Spinal cord (tissue), 10 donors: ENCODE measurements around the gene DOP1B. TPM values are rescaled to one million over a fixed set of nuclear protein-coding genes. Genes with fewer than 3 reads are reported as not detected.

ENCODE experiments used
- DNase-seq, 6 donors: peaks; one replicate each; pipeline versions ENCODE4 v3.0.0 to v3.0.0-alpha.2; 2013 to 2015; ENCODE audit warnings: low spot score in 6 of 6, low read depth in 4 of 6
- H3K27ac ChIP-seq: one replicate; pipeline ENCODE4 v1.5.1; 2013; ENCODE audit warnings: low read depth, low read length, control low read depth
- H3K27me3 ChIP-seq: one replicate; pipeline ENCODE4 v1.6.1; 2013; ENCODE audit warnings: low read length; ENCODE audit not compliant: control insufficient read depth, insufficient read depth
- H3K36me3 ChIP-seq: one replicate; pipeline ENCODE4 v1.6.1; 2013; ENCODE audit warnings: low read length; ENCODE audit not compliant: control insufficient read depth, insufficient read depth
- H3K4me1 ChIP-seq: one replicate; pipeline ENCODE4 v1.6.1; 2013; ENCODE audit warnings: low read length; ENCODE audit not compliant: control insufficient read depth, insufficient read depth
- H3K4me3 ChIP-seq: one replicate; pipeline ENCODE4 v1.5.1; 2013; ENCODE audit warnings: low read depth, low read length, control low read depth
- H3K9me3 ChIP-seq: one replicate; pipeline ENCODE4 v1.6.1; 2013; ENCODE audit warnings: low read length; ENCODE audit not compliant: control insufficient read depth, insufficient read depth
- WGBS: methylation state at CpG from one replicate; pipeline ENCODE4 v1.1.5; 2013; ENCODE audit warnings: missing lambda C conversion rate; ENCODE audit not compliant: insufficient coverage; 5-methylcytosine and 5-hydroxymethylcytosine counted together
- polyA plus RNA-seq, 2 donors: library from polyadenylated mRNA; unstranded; fragments of 120-200 nt; gene quantifications; one replicate each; pipeline ENCODE4 v1.2.1, GENCODE V29; 2013; ENCODE audit not compliant: insufficient read length in 2 of 2
- total RNA-seq, 2 donors: library from RNA; depleted of rRNA in 1 of 2; stranded (reverse); fragments of 120-200 nt in 1 of 2; fragments of >200 nt in 1 of 2; gene quantifications; one replicate each; pipeline versions ENCODE4 v1.2.3 to v1.2.4, GENCODE V29; 2013 to 2014
- donor health status: healthy.

Gene DOP1B
- total and polyA plus RNA-seq, 4 donors = 7.8 to 20.3 (median 16.5) TPM

- Histone ChIP-seq H3K4me3 (no peak overlapping the region), H3K36me3 (peaks cover 22% of the 10 kb centered on the region)
- no peak for DNase-seq
Observed at GRCh38 chr21:36170823-36171222, 14.2 kb downstream of the DOP1B start.

GRCh38 chr21:36171336-36171735 is 14.7 kb downstream of the DOP1B start:
- H3K9me3 ChIP-seq = no peaks in the 10 kb centered on the region
- no peak overlapping the region for H3K4me3 ChIP-seq
- H3K36me3 ChIP-seq = peaks cover 22% of the 10 kb centered on the region
- H3K4me1 ChIP-seq = no peaks in the 10 kb centered on the region
- no peak for DNase-seq
- H3K27ac ChIP-seq = no peak overlapping the region
- 79% methylated on average over 4 of the region's 5 CpGs for WGBS
- no peaks in the 10 kb centered on the region for H3K27me3 ChIP-seq

More at GRCh38 chr21:36170823-36171222, 14.2 kb downstream of the DOP1B start:
- H3K4me1 ChIP-seq = no peaks in the 10 kb centered on the region
- WGBS = 85% methylated on average over 3 of the region's 6 CpGs
- H3K27me3 ChIP-seq = no peaks in the 10 kb centered on the region
- H3K9me3 ChIP-seq = no peaks in the 10 kb centered on the region
- no peak overlapping the region for H3K27ac ChIP-seq

DNA sequence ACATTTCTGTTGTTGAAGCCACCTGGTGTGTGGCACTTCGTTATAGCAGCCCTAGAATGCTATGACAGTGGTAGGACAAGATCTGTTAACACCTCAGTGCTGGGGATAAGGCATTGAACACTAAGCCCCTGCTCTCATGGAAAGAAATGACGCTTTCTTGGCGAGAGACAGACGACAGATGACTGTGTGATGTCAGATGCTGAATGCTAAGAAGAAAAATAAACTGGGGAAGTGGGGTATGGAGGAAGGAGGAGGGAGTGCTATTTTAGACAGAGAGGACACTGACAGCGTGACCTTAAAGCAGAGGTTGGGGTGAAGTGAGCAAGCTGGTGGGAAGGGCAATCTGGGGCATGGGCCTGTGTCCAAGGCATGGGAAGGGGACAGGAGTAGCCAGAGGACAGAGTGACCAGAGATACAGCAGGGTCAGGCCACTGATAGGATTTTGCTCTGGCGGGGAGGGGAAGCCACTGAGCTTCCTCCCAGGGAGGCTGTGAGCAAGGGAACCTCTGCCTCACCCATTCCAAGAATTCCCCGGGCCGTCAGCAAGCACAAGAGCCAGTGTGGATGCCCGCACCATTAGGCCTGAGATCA is 15.2 kb downstream of the DOP1B start:
- no peak overlapping the region for H3K27ac ChIP-seq
- H3K36me3 ChIP-seq = peaks cover 23% of the 10 kb centered on the region
- DNase-seq = peak in 1 of 6 donors; percentile 92

DNA sequence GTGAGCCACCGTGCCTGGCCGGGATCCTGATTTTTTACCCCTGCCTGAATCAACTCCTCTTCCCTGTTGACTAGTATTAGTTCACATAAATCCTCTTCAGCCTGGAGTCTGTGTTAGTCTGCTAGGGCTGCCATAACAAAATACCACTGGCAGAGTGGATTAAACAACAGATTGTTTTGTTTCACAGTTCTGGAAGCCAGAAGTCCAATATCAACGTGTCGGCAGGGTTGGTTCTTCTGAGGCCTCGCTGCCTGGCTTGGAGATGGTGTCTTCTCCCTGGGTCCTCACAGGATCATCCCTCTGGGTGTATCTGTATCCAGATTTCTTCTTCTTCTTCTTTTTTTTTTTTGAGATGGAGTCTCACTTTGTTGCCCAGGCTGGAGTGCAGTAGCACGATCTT is 18.2 kb downstream of the DOP1B start:
- Histone ChIP-seq H3K4me1 (no peaks in the 10 kb centered on the region), H3K27me3 (no peaks in the 10 kb centered on the region), H3K27ac (no peak overlapping the region), H3K36me3 (peaks cover 10% of the 10 kb centered on the region), H3K9me3 (no peaks in the 10 kb centered on the region), H3K4me3 (no peak overlapping the region)
- no peak for DNase-seq
- 93% methylated on average over 4 of the region's 6 CpGs for WGBS

More for the DNA sequence above, 15.2 kb downstream of the DOP1B start:
- H3K4me1 ChIP-seq = no peaks in the 10 kb centered on the region
- no peaks in the 10 kb centered on the region for H3K27me3 ChIP-seq
- WGBS = 74% methylated on average over 9 of the region's 9 CpGs
- H3K9me3 ChIP-seq = no peaks in the 10 kb centered on the region
- H3K4me3 ChIP-seq = no peak overlapping the region

- peak in 1 of 6 donors; percentile 6 for DNase-seq
- Histone ChIP-seq H3K27me3 (no peaks in the 10 kb centered on the region), H3K36me3 (peaks cover 8% of the 10 kb centered on the region), H3K4me1 (no peaks in the 10 kb centered on the region), H3K9me3 (no peaks in the 10 kb centered on the region), H3K27ac (no peak overlapping the region), H3K4me3 (no peak overlapping the region)
- 80% methylated on average over 5 of the region's 7 CpGs for WGBS
Observed at GRCh38 chr21:36175771-36176565, 19.3 kb downstream of the DOP1B start.

DNA sequence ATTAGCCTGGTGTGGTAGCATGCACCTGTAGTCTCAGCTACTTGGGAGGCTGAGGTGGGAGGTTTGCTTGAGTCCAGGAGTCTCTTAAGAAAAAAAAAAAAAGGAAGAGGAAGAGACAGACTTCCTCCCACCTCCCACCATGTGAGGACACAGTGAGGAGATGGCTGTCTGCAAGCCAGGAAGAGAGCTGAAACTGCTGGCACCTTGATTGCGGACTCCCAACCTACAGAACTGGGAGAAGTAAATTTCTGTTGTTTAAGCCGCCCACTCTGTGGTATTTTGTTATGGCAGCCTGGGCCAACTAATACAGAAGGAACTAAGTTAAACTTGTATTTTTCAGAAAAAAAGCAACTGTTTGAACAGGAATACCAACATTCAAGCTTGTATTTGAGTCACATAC is 21.7 kb downstream of the DOP1B start:
- peaks cover 6% of the 10 kb centered on the region for H3K36me3 ChIP-seq
- H3K4me1 ChIP-seq = no peaks in the 10 kb centered on the region
- no peak for DNase-seq
- no peaks in the 10 kb centered on the region for H3K9me3 ChIP-seq
- no peak overlapping the region for H3K4me3 ChIP-seq
- WGBS = no CpG with 5 or more reads among the region's 2 CpGs
- no peak overlapping the region for H3K27ac ChIP-seq
- no peaks in the 10 kb centered on the region for H3K27me3 ChIP-seq

DNA sequence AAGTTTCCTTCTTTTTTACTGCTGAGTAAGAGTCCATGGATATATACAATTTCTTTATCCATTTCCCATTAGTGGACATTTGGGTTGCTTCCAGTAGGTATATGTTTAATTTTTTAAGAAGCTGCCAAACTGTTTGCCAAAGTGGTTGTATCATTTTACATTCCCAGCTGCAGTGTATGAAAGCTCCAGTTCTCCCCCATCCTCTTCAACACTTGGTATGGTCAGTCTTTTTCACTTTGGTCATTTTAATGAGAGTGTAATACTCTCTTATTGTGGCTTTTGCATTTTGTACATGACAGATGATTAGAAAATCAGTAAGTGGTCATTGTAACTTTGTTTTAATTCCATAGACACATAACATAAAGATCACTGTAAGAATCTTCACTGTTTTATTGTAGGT is 22.5 kb downstream of the DOP1B start:
- DNase-seq = no peak
- no peaks in the 10 kb centered on the region for H3K27me3 ChIP-seq
- H3K4me3 ChIP-seq = no peak overlapping the region
- peaks cover 6% of the 10 kb centered on the region for H3K36me3 ChIP-seq
- H3K4me1 ChIP-seq = no peaks in the 10 kb centered on the region
- H3K27ac ChIP-seq = no peak overlapping the region
- no peaks in the 10 kb centered on the region for H3K9me3 ChIP-seq

DNA sequence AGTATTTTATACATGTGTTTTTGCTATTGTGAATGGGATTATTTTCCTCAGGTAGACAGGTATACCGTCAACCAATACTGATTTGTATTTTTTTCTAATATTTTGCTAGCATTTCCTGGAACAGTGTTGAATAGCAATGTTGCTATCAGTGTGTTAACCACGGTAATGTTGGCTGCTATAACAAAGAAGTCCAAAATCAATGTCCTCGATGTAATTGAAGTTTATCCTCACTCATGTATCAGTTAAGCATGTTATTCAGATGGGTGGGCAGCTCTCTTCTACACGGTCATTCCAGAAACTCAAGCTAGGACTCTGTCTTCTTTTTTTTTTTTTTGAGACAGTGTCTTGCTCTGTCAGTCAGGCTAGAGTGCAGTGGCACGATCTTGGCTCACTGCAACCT is 24.3 kb downstream of the DOP1B start:
- Histone ChIP-seq H3K4me1 (no peaks in the 10 kb centered on the region), H3K27ac (no peak overlapping the region), H3K4me3 (no peak overlapping the region), H3K36me3 (peaks cover 10% of the 10 kb centered on the region), H3K9me3 (no peaks in the 10 kb centered on the region), H3K27me3 (no peaks in the 10 kb centered on the region)
- WGBS = no CpG with 5 or more reads among the region's 5 CpGs
- no peak for DNase-seq

GRCh38 chr21:36183144-36183795 is 26.6 kb downstream of the DOP1B start:
- Histone ChIP-seq H3K27ac (no peak overlapping the region), H3K36me3 (peaks cover 12% of the 10 kb centered on the region), H3K4me3 (no peak overlapping the region), H3K9me3 (no peaks in the 10 kb centered on the region), H3K27me3 (no peaks in the 10 kb centered on the region), H3K4me1 (peaks cover 2% of the 10 kb centered on the region)
- 56% methylated on average over 7 of the region's 11 CpGs for WGBS
- peak in 2 of 6 donors; percentile 6 to 35 for DNase-seq
